ENCODE results near the gene ITPR3.

ITPR3 gene

GRCh38 chr6:33744001-33744848 is 123.1 kb downstream of the ITPR3 start:
- no peaks in the 10 kb centered on the region for H3K27me3 ChIP-seq (ENCODE audit: insufficient read depth, low read length, poor library complexity, severe bottlenecking)
- no peaks in the 10 kb centered on the region for H3K79me2 ChIP-seq (ENCODE audit: insufficient read depth, low read length)
- no peak overlapping the region for H3K4me3 ChIP-seq (ENCODE audit: low read length, poor library complexity, severe bottlenecking)
- H3K9me3 ChIP-seq (ENCODE audit: insufficient read depth, low read depth, low read length) = no peaks in the 10 kb centered on the region
- TF ChIP-seq CTCF (conservative IDR thresholded peaks at IDR 0.05; ENCODE audit: low read length) = peak; percentile 96
- no peak for TF ChIP-seq EZH2phosphoT487 (IDR thresholded peaks at IDR 0.05; ENCODE audit: borderline replicate concordance)
- H3K4me2 ChIP-seq (ENCODE audit: low read depth, low read length, poor library complexity, severe bottlenecking) = no peak overlapping the region
- H2AFZ ChIP-seq (ENCODE audit: low read length) = no peak overlapping the region
- peak overlapping the region; percentile 59 for H3K9ac ChIP-seq (ENCODE audit: low read depth, low read length, poor library complexity, severe bottlenecking)
- H3F3A ChIP-seq (ENCODE audit: low read depth) = no peaks in the 10 kb centered on the region
- no peaks in the 10 kb centered on the region for H3K9me2 ChIP-seq (replicated peaks; ENCODE audit: low read depth, low read length)
- H3K36me3 ChIP-seq (ENCODE audit: insufficient read depth, low read length) = no peaks in the 10 kb centered on the region
- peaks cover 18% of the 10 kb centered on the region for H3K4me1 ChIP-seq (ENCODE audit: insufficient read depth, low read length, poor library complexity, severe bottlenecking)
- no peaks in the 10 kb centered on the region for H4K20me1 ChIP-seq (ENCODE audit: insufficient read depth, low read length, poor library complexity, severe bottlenecking)

- Histone ChIP-seq H3K9me2 (replicated peaks; ENCODE audit: low read depth, low read length) (no peaks in the 10 kb centered on the region), H3K27me3 (ENCODE audit: insufficient read depth, low read length, poor library complexity, severe bottlenecking) (no peaks in the 10 kb centered on the region), H3K9me3 (ENCODE audit: insufficient read depth, low read depth, low read length) (no peaks in the 10 kb centered on the region), H3K4me1 (ENCODE audit: insufficient read depth, low read length, poor library complexity, severe bottlenecking) (peaks cover 18% of the 10 kb centered on the region), H3K79me2 (ENCODE audit: insufficient read depth, low read length) (no peaks in the 10 kb centered on the region), H3F3A (ENCODE audit: low read depth) (no peaks in the 10 kb centered on the region), H3K36me3 (ENCODE audit: insufficient read depth, low read length) (no peaks in the 10 kb centered on the region), H3K9ac (ENCODE audit: low read depth, low read length, poor library complexity, severe bottlenecking) (peak overlapping the region; percentile 59), H3K4me3 (ENCODE audit: low read length, poor library complexity, severe bottlenecking) (no peak overlapping the region), H3K4me2 (ENCODE audit: low read depth, low read length, poor library complexity, severe bottlenecking) (no peak overlapping the region), H4K20me1 (ENCODE audit: insufficient read depth, low read length, poor library complexity, severe bottlenecking) (no peaks in the 10 kb centered on the region), H2AFZ (ENCODE audit: low read length) (no peak overlapping the region)
- no peak for TF ChIP-seq CTCF (conservative IDR thresholded peaks at IDR 0.05; ENCODE audit: low read length)
- TF ChIP-seq EZH2phosphoT487 (IDR thresholded peaks at IDR 0.05; ENCODE audit: borderline replicate concordance) = no peak
Measured at GRCh38 chr6:33744895-33745546, 123.9 kb downstream of the ITPR3 start.

GRCh38 chr6:33745548-33745947 is 124.4 kb downstream of the ITPR3 start:
- no peaks in the 10 kb centered on the region for H3K36me3 ChIP-seq (ENCODE audit: insufficient read depth, low read length)
- H3K4me3 ChIP-seq (ENCODE audit: low read length, poor library complexity, severe bottlenecking) = no peak overlapping the region
- H4K20me1 ChIP-seq (ENCODE audit: insufficient read depth, low read length, poor library complexity, severe bottlenecking) = no peaks in the 10 kb centered on the region
- H2AFZ ChIP-seq (ENCODE audit: low read length) = no peak overlapping the region
- H3K4me1 ChIP-seq (ENCODE audit: insufficient read depth, low read length, poor library complexity, severe bottlenecking) = peaks cover 18% of the 10 kb centered on the region
- H3K9me3 ChIP-seq (ENCODE audit: insufficient read depth, low read depth, low read length) = no peaks in the 10 kb centered on the region
- TF ChIP-seq EZH2phosphoT487 (IDR thresholded peaks at IDR 0.05; ENCODE audit: borderline replicate concordance) = no peak
- no peak for TF ChIP-seq CTCF (conservative IDR thresholded peaks at IDR 0.05; ENCODE audit: low read length)
- H3K9ac ChIP-seq (ENCODE audit: low read depth, low read length, poor library complexity, severe bottlenecking) = peak overlapping the region; percentile 59
- H3K79me2 ChIP-seq (ENCODE audit: insufficient read depth, low read length) = no peaks in the 10 kb centered on the region
- no peaks in the 10 kb centered on the region for H3K9me2 ChIP-seq (replicated peaks; ENCODE audit: low read depth, low read length)
- H3K27me3 ChIP-seq (ENCODE audit: insufficient read depth, low read length, poor library complexity, severe bottlenecking) = no peaks in the 10 kb centered on the region
- H3K4me2 ChIP-seq (ENCODE audit: low read depth, low read length, poor library complexity, severe bottlenecking) = no peak overlapping the region
- no peaks in the 10 kb centered on the region for H3F3A ChIP-seq (ENCODE audit: low read depth)
